HL-60/S4 treated with retinoic acid at 250 ng/mL for 4 days and 3 days (cell line): Measurements from ENCODE around the gene PELO.

Experiments used
- in situ Hi-C: fragments of 300-500 bp; cut with MboI; formaldehyde crosslinking; loops from 2 replicates; pipeline ENCODE4 v1.7.0; 2022; ENCODE audit warnings: low sequenced_read_pairs

PELO gene

DNA sequence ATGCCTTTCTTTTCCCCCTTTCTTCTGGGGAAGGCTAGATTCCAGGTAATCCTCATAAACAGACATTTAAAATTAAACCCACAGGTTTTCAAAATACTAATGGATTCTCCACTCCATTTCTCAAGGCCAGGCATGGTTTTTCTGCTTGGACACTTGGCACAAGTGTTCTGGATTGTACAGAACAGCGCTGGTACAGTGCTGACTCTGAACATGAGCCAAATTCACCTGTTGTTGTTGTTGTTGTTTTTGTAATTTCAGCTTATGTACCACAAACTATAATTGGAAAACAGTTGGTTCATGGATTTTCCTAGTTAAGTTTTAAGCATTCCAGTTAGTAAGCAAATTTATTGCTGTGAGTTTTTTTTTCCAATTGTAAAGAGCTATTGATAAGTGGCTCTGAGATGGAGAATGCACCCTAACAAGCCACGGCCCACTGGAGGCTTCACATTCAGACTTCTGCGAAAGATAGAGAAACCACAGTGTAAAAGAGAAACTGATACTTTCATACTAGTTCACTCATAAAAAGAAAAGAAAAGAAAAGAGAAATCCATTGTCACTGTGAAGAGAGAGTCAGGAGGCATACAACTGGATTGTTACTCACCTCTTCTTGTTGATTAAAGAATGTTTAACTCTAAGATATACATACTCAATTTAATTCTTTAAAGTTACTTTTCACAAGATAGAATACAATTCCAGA is 16.2 kb upstream of the PELO start:
- in situ Hi-C loops, result no loop called here

DNA sequence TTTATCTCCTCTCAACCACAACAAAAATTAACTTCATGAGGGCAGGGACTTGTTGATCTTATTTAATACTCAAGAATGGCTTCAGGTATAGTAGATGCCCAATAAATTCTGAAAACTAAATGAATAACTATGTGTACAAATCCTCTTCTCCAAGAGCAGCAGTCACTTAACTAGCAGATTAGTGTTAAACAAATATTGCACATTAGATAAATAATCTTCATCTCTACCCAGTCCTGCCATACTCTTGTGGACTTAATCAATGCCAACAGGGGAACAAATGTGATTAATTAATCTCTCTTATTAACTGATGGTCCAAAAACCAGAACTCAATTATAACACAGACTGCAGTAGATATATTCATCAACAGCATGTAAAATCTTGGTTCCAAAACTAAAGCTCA is 15.0 kb upstream of the PELO start:
- in situ Hi-C loops, result no loop called here

DNA sequence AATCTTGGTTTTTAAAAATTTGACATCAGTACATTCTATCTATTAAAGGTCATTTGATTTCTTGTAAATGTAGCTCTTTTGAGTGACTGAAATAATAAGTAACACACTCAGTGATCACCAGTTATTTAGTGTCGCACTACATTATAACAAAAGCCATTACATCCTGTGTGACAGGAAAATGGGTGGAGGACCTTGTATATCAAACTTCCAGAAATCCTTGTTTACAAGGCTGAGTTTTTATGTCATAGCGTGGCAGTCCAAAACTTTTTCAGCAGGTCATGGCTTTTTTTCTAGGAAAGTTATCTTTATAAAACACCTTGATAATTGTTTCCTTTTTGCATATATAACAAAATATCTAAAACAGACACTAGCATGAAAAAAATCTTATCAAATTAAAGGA is 14.4 kb upstream of the PELO start:
- in situ Hi-C loops, result no loop called here

DNA sequence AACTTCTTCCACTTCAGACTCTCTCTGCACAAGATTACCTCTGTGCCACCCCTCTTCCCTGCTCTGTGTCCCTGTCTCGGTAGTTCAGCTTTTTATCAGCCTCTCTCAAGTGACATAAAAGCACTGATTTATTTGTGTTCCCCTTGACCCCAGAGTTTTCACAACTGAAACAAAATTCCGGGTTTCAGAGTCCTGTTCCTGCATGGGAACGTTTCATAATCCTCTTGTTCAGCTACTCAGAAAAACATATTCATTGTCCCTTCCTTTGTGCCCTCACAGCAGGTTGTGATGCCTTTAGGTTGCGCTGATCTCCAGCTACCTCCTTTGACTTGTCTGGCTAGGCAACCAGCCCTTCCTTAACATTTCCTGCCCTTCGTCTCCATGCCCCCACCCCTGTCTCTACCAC is 13.7 kb upstream of the PELO start:
- in situ Hi-C loops, result no loop called here

DNA sequence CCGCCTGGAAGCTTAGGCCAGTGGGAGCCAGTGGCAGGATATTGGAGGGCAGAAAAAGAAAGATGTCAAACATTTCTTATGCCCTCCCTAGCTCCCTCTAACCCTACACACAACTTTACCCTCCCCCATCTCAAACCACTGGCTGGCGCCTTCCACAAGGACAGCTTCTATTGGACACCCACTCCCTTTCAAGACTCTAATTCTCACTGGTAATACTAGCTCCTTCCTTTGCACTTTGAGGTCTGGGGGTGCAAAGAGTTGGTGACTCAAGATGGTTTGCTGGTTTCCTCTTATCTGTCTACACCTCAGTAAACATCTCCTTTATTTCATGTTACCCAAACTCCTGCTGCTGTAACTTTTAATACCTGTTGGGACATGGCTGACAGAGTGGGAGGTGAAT is 11.6 kb upstream of the PELO start:
- in situ Hi-C loops, result no loop called here

DNA sequence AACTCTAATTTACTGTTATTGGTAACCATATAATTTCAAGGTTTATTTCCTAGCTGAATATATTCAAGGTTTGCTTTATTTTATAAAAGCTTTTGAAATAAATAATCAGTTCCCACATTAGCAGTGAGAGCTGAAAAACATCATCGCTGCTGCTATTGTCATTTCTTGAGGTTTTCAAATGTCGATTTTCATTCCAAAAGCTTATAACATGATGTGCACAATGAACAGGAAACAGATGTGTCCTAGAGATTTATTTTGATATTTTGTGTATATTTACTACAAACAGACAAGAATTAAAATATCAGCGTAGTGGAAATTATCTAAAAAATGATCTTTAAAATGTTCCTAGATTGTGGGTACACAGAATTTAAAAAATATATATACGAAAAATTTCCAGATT is 10.5 kb upstream of the PELO start:
- in situ Hi-C loops, result no loop called here

DNA sequence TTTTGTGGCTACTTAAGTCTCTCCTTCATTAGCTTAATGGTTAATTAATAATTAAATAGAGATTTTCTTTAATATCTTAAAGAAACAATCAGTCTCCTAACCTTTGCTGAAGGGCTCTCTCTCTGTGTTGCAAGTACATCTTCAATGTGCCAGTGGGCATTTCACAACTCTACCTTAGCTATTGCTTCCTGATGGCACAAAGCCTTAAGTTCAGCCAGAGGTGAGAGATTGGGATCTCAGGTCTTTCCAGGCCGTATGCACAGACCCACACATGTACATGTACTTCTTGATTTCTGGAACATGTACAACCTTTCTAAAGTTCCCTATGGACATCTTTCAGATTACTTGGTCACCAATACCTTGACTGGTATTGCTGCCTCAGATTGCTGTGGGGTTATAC is 8.9 kb upstream of the PELO start:
- in situ Hi-C loops, result no loop called here

DNA sequence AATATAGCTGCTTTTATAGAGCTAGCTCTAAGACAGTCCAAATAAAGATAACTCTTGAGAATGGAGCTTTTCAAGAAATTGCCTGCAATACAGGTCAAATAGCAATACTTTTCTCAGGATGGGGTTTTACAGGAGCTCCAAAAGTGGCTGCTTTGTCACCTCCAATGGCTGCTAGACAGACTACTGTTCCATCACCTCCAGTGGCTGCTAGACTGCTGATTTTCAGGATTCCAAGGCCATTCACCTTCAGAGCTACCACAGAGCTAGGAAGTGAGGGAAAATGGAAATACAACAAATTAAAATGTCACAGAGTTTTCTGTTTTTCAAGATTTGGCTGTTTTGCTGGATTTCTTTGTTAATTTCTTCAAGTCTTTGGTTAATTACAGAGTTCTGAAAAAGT is 8.5 kb upstream of the PELO start:
- in situ Hi-C loops, result no loop called here

DNA sequence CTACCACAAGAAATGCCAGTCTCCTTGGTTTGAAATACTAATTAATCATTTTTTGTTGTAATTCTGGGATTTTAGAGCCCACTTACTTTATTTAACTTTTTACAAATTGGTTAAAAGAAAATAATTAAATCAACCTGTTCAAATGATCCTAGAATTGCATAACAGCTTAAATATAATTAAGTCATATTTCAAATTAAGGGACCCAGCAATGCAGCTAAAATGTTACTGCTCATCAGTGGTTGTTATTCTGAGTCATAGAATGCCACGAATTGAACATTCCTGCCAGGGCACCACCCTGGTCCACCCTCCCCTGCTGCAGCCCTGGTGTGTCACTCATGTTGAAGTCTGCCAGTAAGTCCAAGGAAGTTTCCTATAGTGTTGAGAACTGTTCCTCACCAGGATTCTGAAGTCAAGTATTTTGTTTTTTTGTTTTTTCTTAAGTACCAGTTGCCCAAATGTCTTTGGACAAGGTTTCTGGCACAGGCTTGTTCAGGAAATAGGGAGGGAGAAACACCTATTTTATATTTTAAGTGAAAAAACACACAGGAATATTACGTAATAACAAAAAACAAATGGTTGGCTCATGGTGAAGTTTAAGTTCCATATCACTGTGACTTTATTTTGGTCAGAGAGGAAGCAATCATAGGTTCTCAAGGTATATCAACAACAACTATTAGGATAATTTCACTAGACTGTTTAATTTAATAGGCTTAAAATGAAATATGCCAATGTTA is 4.3 kb upstream of the PELO start:
- in situ Hi-C loops, result no loop called here

DNA sequence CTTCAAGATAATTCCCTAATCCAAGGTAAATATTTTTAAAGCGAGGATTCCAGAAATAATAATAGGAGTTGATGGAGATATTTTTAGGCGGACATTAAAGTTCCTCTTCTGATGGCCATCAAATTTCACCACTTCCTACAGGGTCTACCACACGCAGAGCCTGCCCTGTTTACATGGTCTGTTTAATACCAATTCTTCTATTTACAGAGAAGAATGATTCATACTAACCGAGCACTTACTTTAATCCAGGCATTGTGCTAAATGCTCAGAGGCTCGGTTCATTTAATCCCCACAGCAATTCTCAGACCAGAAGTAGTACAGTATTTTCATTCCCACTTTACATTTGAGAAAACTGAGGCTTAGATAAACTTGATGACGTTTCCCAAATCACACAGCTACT is 3.0 kb upstream of the PELO start:
- in situ Hi-C loops, result no loop called here

DNA sequence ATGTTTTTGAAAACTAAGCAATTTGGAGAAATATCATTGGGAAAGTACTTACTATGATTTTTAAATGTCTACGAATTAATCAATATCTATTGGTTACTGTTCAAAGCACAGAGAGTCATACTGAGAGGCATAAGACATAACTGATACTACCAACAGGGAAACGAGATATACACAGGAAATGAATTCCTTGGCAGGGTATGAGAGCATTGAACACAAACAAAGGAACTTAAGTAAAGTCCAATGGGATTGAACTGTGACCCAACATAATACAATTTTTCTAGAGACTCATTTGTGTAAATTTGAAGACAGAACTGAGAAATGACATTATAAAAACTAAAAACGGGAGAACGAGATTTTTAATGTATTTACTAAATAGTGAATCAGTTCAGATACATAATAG is 1.3 kb upstream of the PELO start:
- in situ Hi-C loops, result no loop called here

DNA sequence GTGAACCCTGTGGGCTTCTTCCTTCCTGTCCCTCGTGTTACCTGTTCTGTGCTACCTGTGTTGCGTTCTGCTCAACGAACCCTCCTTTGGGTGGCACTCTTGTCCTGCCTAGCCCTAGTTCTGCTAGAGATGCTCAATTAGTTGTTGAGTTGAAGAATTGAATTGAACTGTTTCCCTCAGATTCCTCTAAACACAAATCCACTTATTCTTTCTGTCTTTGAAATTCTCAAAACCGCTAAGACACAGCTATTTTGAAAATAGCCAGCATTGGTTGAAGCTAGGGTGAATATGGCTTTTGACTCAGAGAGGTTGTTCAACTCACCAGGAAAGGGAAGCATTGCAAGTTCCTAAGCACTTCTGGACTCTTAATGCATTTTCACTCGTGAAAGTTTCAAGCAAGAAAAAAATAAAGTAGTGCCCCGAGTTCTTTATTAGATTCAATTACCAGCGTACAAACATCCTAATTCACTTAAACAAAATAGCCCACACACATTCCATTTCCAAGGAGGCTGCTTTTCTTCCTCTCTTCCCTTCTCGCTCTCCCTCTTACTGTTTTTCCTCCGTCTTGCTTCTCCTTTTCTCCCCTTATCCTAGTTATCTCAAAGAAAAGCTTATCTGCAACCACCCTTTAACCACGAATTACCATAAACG is 642 bp upstream of the PELO start:
- in situ Hi-C loops, result no loop called here

DNA sequence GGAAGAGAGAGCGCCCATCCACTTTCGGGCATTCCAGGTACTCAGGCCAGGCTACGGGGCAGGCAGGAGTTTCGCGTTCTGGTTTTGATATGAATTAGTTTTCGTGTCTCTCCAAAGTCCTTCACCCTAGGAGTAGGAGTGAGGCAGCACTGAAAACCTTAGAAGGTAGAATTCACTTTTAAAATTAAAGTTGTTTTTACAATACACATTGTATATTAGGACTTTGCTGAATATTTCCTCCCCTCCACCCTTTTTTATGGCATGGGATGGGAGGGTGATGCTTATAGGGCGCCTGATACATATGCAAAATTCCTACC is 747 bp downstream of the PELO start:
- in situ Hi-C loops, result no loop called here

DNA sequence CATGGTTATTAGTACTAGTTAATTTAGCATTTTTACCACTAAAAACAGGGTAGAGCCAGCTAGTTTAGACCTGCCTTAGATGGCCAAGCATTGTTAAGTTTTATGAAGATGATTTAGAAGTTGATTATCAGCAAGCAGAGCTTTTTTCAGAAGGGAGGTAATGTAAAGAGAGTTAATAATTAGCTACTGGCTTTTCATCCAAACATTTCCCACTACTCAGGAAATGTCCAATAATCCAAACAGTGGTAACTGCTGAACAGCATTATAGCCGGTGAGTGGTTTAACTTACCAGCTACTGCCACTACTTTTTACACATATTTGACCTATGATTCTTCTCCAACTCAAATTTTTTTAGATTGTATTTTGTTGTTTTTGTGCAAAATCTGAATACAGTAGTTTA is 1.7 kb downstream of the PELO start:
- in situ Hi-C loops, result no loop called here

DNA sequence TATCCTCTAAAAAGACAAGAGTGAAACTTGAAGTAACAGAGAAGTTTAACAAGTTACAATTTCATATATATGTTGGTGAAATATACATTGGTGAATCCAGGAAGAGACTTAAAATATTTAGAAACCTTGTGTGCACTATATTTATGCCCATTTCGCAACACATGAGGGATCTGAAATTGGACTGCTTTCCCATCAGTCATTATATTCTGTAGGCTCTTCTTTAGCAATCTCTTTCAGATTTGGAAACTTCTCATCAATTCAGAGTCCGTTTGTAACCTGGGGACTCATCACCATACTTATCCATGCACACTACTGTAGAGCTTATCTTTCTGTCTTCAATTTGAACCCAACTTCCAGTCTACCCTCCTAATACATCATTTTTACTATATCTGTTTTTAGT is 2.1 kb downstream of the PELO start:
- in situ Hi-C loops, result no loop called here

DNA sequence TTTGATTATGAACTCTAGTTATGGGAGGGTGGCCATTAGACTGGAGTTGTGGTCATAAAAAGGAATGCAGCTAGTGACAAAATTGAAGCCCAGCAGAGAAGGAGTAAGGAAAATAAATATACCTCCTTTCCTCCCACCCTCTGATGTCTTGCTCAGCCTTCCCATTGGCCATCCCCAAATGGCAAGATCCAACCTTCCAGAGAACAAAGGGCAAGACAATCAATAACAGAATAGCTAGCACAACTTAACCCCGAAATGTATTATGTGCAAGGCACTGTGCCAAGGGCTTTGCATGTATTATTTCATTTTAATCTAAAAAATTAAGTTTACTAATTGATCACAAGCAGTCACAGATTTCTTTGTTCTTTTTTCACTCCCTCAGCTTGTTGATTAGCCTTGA is 3.6 kb downstream of the PELO start:
- in situ Hi-C loops, result no loop called here

DNA sequence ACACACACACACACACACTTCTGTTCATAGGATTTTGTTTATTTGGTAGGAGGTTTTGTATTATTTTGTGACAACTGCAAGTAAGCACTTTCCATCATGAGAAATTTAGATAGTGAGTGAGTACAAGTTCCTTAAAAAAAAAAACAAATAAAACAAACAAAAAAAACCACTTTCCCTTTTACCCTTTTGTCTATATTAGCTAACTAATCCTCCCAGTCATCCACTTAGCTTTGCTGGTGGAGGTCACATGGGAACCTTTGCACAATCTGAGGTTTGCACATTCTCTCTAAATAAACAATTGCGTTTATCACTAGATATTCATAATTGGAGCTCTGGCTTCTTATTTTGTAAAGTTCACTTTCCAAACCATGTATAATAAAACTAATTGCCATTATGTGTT is 6.8 kb downstream of the PELO start:
- in situ Hi-C loops, result no loop called here

DNA sequence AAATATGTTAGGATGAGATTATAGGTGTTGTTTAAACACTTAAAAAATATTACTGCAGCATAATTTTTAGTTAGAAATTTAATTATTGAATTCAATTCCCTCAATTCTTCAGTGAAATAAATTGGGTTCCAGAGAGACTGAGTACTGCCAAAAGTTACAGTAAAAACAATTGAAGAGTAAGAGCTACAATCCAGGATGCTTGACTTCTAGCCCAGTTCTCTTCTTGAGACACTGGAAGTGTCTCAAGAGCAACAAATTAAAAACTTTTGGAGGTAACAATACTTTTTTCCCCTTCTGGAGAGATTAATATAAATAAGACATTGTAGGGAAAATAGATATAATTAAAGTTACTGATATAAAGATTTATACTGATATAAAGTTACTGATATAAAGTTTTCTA is 8.3 kb downstream of the PELO start:
- in situ Hi-C loops, result no loop called here

DNA sequence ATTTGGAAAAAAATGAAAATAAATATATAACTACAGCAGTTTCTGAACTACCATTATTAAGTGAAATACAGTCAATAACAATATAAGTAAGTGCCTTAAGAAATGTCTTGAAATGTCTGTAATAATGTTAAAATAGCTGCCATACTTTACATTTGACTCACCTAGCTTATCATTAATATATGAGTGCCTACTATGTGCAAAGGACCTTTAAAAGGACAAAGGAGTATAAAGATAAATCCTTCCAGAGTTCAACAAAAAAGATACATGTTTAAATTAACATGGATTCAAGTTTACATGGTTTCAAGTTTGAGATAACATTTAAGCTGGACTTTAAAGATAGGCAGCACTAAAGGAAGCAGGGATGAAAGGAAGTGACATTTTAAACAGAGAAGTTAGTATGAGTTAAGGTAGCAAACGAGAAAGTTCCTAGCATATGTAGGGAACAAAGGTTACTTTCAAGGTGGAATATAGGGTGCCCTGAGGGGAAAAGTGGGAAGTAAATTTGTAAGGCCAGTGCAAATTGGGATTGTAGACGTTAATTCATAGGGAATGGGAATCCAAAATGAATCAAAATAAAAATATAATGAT is 8.9 kb downstream of the PELO start:
- in situ Hi-C loops, result no loop called here

DNA sequence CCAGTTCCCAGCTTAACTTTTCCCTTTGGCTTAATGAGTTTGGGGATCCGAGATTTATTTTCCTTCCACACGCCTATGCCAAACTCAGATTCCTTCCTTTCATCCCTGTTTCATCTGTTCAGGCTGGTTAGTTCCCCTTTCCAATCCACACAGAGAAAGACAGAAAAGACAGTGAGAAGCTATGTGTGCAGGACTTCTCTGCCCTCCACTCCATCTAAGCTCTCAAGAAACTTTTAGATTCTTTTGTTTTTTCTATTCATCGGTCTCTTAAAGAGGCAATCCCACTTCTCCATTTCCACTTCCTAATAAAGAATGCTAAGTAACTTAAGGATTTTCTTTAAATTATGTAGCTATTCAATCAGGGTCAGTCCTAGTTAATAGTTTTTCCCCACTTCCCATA is 11.2 kb downstream of the PELO start:
- in situ Hi-C loops, result no loop called here

DNA sequence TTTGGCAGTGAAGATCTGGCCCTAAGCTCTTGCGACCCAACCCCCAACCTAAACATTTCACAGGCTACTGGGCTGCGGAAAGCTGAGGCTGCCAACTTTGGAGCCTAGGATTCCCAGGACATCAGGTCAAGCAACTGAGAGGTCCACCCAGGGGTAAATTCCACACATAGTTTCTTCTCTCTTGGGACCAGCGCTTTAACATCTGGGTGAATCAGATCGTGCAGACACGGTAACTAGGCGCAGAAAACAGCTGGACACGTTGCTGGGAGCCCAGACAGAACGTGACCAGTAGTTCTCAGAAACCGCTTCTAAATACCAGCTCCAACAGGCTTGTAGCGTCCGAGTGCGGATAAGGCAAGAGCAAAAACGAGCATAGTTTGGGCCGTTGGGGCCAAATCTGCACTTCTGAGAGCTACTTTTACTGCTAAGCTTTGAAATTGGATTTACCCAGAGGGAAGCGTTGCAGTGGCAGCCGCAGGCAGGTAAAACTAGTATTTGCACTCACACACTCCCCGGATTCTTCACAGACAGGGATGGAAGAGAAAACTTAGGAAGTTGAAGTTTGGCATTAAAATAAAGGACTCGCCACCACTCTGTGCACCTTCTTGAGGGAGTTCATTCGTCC is 11.8 kb downstream of the PELO start:
- in situ Hi-C loops, result no loop called here

DNA sequence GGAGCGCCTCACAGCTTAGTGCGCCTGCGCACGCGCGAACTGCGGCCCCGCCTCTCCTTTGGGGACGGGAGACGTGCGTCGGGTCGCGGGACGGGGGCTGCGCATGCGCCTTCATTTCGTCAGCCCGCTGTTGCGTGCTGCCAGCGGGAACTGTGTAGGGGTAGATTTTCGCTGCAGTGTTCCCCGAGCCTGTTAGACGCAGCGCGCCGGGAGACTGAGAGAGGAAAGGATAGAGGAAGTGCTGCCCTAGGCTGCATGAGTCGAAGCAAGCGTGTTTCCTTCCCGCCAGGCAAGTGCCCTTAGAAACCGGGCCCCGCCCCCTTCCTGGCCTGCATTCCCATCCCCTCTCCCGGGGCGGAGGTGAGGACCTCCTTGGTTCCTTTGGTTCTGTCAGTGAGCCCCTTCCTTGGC is 12.3 kb downstream of the PELO start:
- in situ Hi-C loops, result no loop called here
